Activated CD8-positive, alpha-beta T cell treated with anti-CD3 and anti-CD28 coated beads for 36 hours (primary cell): Measurements from ENCODE around the gene EFHC2. TPM values are rescaled to one million over a fixed set of nuclear protein-coding genes. Genes with fewer than 3 reads are reported as not detected.

Experiments
- ATAC-seq: fragments of 200-7000 bp; cut with Tn5 transposase; one replicate; pipeline ENCODE4 v1.10.0; 2021; ENCODE audit warnings: mild to moderate bottlenecking, moderate library complexity
- CTCF ChIA-PET: fragments of 350-600 bp; sonication (Branson Sonifier 250); formaldehyde crosslinking; loops from one replicate; lab custom pipeline; 2021; ENCODE audit warnings: antibody characterized with exemption; lab: Charles Lee
- POLR2A ChIA-PET: fragments of 350-600 bp; sonication (Branson Sonifier 250); formaldehyde crosslinking; loops from one replicate; lab custom pipeline; 2021; ENCODE audit warnings: antibody characterized with exemption; lab: Charles Lee
- DNase-seq: peaks from one replicate; pipeline ENCODE4 v3.0.0-alpha.2; 2020
- H3K27ac Mint-ChIP-seq: one replicate; pipeline ENCODE4 v1.8.0; 2021; ENCODE audit warnings: mild to moderate bottlenecking, mixed read lengths
- H3K27me3 Mint-ChIP-seq: one replicate; pipeline ENCODE4 v1.8.0; 2021; ENCODE audit warnings: mixed read lengths
- H3K36me3 Mint-ChIP-seq: one replicate; pipeline ENCODE4 v1.8.0; 2021; ENCODE audit warnings: low read depth, mixed read lengths
- H3K4me1 Mint-ChIP-seq: one replicate; pipeline ENCODE4 v1.8.0; 2021; ENCODE audit warnings: low read depth, mixed read lengths
- H3K4me3 Mint-ChIP-seq: one replicate; pipeline ENCODE4 v1.8.0; 2021; ENCODE audit warnings: mild to moderate bottlenecking, moderate library complexity, mixed read lengths
- H3K9me3 Mint-ChIP-seq: one replicate; pipeline ENCODE4 v1.8.0; 2021; ENCODE audit warnings: mixed read lengths
- intact Hi-C: fragments of 100-400 bp; cut with micrococcal nuclease; formaldehyde crosslinking; loops from one replicate; pipeline ENCODE4 v1.10.0; 2022
- total RNA-seq, 2 experiments: library from RNA; stranded (reverse); gene quantifications; one replicate each; pipeline ENCODE4 v1.2.3, GENCODE V29; 2021
- TF ChIP-seq, protein P1 (sequence below): fragments of 200-600 bp; IDR thresholded peaks from one replicate; pipeline ENCODE4 v1.8.0; 2022; ENCODE audit warnings: antibody characterized with exemption, mild to moderate bottlenecking

Gene EFHC2
- total RNA-seq, 2 experiments from 2014 or later: 0.20 to 0.31 TPM

DNA sequence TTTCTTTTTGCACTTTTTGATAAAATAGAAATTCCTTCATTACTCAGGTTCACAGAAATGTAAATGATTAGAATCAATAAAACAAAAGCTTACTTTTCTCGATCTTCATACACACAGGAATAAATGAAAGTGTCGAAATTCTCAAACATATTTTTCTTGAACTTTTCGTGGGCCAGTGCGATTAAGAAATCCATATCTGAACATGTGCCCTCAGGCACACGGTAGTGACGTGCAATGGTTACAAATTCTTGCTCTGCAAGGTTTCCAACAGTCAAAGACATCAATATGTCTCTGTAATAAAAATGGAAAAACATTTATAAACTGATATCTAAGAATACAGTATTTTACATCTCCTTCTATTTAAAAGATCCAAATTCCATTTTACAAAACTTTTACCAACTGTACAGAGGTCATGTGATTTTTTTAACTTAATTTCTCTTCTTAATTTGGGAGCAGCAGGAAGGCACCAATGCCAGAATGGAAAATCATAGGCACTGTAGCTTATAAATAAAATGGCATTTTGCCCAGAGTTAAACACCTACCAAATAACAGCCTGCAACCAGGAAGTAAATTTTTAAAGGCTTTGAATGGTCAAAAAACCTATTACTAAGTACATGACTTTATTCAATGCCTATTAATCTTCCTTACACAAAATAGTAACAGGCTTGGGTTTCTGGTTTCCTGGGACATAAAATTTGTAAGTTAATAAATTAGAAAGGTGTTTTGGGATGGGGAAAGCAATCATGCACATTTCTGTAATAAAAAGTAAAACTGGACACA is 165.0 kb downstream of the EFHC2 start:
- Mint-ChIP-seq H3K36me3 (peaks cover 4% of the 10 kb centered on the region), H3K27me3 (no peaks in the 10 kb centered on the region), H3K4me1 (no peaks in the 10 kb centered on the region), H3K4me3 (no peak overlapping the region), H3K27ac (no peak overlapping the region), H3K9me3 (peaks cover 7% of the 10 kb centered on the region)
- DNase-seq (no peak), ATAC-seq (no peak)
- ChIA-PET POLR2A (no interaction called here), CTCF (no interaction called here)
- intact Hi-C loops: no loop called here
- TF ChIP-seq, protein P1, sequence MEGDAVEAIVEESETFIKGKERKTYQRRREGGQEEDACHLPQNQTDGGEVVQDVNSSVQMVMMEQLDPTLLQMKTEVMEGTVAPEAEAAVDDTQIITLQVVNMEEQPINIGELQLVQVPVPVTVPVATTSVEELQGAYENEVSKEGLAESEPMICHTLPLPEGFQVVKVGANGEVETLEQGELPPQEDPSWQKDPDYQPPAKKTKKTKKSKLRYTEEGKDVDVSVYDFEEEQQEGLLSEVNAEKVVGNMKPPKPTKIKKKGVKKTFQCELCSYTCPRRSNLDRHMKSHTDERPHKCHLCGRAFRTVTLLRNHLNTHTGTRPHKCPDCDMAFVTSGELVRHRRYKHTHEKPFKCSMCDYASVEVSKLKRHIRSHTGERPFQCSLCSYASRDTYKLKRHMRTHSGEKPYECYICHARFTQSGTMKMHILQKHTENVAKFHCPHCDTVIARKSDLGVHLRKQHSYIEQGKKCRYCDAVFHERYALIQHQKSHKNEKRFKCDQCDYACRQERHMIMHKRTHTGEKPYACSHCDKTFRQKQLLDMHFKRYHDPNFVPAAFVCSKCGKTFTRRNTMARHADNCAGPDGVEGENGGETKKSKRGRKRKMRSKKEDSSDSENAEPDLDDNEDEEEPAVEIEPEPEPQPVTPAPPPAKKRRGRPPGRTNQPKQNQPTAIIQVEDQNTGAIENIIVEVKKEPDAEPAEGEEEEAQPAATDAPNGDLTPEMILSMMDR: no peak

DNA sequence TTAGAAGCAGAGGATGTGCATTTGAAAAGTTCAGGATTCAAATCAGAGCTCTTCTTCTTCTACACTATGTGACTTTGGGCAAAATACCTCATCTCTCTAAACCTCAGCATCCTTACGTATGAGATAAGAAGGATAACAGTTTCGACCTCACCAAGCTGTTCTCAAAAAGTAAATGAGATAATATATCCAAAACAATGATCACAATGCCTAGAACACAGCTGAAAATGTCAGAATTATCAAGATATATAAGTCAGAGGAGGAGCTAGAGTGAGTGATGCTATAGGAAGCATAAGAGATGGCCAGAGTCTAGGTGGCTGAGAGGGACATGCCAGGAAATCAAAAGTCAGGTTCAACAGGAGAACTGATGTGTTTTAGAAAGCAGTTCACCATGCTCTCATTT is 168.0 kb downstream of the EFHC2 start:
- Mint-ChIP-seq H3K9me3 (peaks cover 7% of the 10 kb centered on the region), H3K4me3 (no peak overlapping the region), H3K27ac (no peak overlapping the region), H3K36me3 (peaks cover 4% of the 10 kb centered on the region), H3K27me3 (no peaks in the 10 kb centered on the region), H3K4me1 (no peaks in the 10 kb centered on the region)
- no peak for ATAC-seq
- intact Hi-C loops: no loop called here
- DNase-seq: no peak
- ChIA-PET CTCF (interaction anchor here (0.6 to 1.1 kb wide), 2 partner anchors 217 to 594 kb away, joined by 3 read pairs; no protein-coding TSS in a partner anchor), POLR2A (no interaction called here)
- TF ChIP-seq, protein P1: no peak

DNA sequence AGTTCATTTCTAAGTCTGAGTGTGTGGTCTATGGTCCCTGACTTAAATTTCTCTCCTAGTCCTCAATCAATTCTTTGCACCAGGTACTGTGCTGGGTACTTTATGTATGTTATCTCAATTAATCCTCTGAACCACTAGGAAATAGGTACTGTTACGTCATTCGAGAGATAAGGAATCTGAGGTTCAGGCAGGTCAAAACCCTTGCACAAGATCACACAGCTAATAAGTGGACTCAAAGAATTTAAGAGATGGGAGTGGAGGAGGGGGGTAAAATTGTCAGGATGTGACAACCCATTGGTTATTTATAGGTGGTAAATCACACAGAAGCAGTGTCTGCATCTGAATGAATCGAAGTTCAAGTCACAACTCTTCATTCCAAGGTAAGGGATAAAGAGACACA is 169.4 kb downstream of the EFHC2 start:
- Mint-ChIP-seq H3K27ac (no peak overlapping the region), H3K36me3 (peaks cover 4% of the 10 kb centered on the region), H3K4me3 (no peak overlapping the region), H3K9me3 (peaks cover 7% of the 10 kb centered on the region), H3K4me1 (no peaks in the 10 kb centered on the region), H3K27me3 (no peaks in the 10 kb centered on the region)
- CTCF ChIA-PET: no interaction called here
- TF ChIP-seq, protein P1: no peak
- POLR2A ChIA-PET: no interaction called here
- DNase-seq (no peak), ATAC-seq (no peak)
- intact Hi-C loops: no loop called here

DNA sequence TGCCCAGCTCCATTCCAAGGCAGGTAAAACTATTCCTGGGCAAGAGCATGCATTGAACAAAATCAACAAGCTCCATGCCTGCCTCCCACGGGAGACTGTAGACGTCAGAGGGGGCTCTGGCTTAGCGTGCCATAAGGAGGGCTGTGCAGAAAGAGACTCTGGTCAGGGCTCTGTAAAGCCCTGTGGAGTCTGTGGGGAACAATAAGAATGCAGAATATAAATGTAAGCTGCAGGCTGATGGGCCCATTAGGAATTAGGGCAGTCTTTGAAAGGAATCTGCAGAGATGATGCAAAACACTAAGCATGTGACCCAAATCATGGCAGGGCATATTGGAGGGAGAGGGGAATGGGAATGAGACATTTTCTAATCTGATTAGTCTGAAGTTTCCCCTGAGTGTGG is 170.3 kb downstream of the EFHC2 start:
- H3K4me1 Mint-ChIP-seq: no peaks in the 10 kb centered on the region
- CTCF ChIA-PET: no interaction called here
- intact Hi-C loops: no loop called here
- POLR2A ChIA-PET: no interaction called here
- ATAC-seq: no peak
- no peak for DNase-seq
- peaks cover 4% of the 10 kb centered on the region for H3K36me3 Mint-ChIP-seq
- H3K27ac Mint-ChIP-seq: no peak overlapping the region
- H3K27me3 Mint-ChIP-seq: no peaks in the 10 kb centered on the region
- H3K9me3 Mint-ChIP-seq: peaks cover 7% of the 10 kb centered on the region
- TF ChIP-seq, protein P1: no peak
- H3K4me3 Mint-ChIP-seq: no peak overlapping the region

DNA sequence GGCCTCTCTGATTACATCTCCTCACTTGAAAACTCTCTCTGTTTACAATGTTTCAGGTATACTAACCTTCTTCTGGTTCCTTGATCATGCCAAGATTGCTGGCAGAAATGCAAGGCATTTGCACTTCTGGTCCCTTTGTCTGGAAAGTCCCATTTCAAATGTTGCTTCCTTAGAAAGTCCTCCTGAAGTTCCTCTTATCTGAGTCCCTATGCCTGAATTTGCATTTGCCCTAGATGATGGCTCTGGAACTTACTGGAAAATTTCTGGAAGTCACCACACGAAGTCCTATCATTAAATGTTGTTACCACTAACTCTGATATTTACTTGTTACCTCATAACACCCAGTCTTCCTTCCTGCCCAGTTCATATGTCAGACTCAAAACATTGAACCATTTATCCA is 176.4 kb downstream of the EFHC2 start:
- Mint-ChIP-seq H3K27me3 (no peaks in the 10 kb centered on the region), H3K36me3 (no peaks in the 10 kb centered on the region), H3K4me1 (no peaks in the 10 kb centered on the region), H3K9me3 (no peaks in the 10 kb centered on the region), H3K27ac (no peak overlapping the region), H3K4me3 (no peak overlapping the region)
- POLR2A ChIA-PET: no interaction called here
- CTCF ChIA-PET: no interaction called here
- TF ChIP-seq, protein P1: no peak
- ATAC-seq: no peak
- no peak for DNase-seq
- intact Hi-C loops: no loop called here
